Measurements from ENCODE around the gene BMP6. TPM values are rescaled to one million over a fixed set of nuclear protein-coding genes. Genes with fewer than 3 reads are reported as not detected.
A peak's percentile ranks its signal among the peaks of the same experiment; 100 is the strongest.
"Not testable (repeated sequence)": the region's sequence is repeated elsewhere in the genome, so short reads cannot be mapped to it uniquely, and the experiment has no call there.

The BMP6 gene
- polyA plus RNA-seq, 1 donor: 1.5 TPM

GRCh38 chr6:7894262-7895124 lies 168.6 kb downstream of the BMP6 start:
- WGBS (ENCODE audit: insufficient coverage, low lambda C conversion rate): no CpG with 5 or more reads among the region's 13 CpGs
- peaks cover 6% of the 10 kb centered on the region for H3K4me1 ChIP-seq (ENCODE audit: control insufficient read depth, insufficient read depth, low read length)
- H3K27me3 ChIP-seq (ENCODE audit: control insufficient read depth, insufficient read depth, low read length): no peaks in the 10 kb centered on the region
- no peaks in the 10 kb centered on the region for H3K9me3 ChIP-seq (ENCODE audit: control insufficient read depth, low read depth, low read length)
- no peak overlapping the region for H3K4me3 ChIP-seq (ENCODE audit: low read length)
- DNase-seq: no peak
- H3K36me3 ChIP-seq (ENCODE audit: control insufficient read depth, insufficient read depth, low read length): peaks cover 86% of the 10 kb centered on the region
- H3K27ac ChIP-seq (ENCODE audit: low read length): no peak overlapping the region

- no peak for DNase-seq
- H3K4me1 ChIP-seq (ENCODE audit: control insufficient read depth, insufficient read depth, low read length): peaks cover 12% of the 10 kb centered on the region
- H3K9me3 ChIP-seq (ENCODE audit: control insufficient read depth, low read depth, low read length): no peaks in the 10 kb centered on the region
- H3K27me3 ChIP-seq (ENCODE audit: control insufficient read depth, insufficient read depth, low read length): no peaks in the 10 kb centered on the region
- no peak overlapping the region for H3K4me3 ChIP-seq (ENCODE audit: low read length)
- H3K27ac ChIP-seq (ENCODE audit: low read length): no peak overlapping the region
- peaks cover 84% of the 10 kb centered on the region for H3K36me3 ChIP-seq (ENCODE audit: control insufficient read depth, insufficient read depth, low read length)
- no CpG with 5 or more reads among the region's 7 CpGs for WGBS (ENCODE audit: insufficient coverage, low lambda C conversion rate)
Measured at GRCh38 chr6:7895125-7895423, 169.2 kb downstream of the BMP6 start.

GRCh38 chr6:7896465-7896987 lies 170.6 kb downstream of the BMP6 start:
- no peak overlapping the region for H3K27ac ChIP-seq (ENCODE audit: low read length)

GRCh38 chr6:7897461-7898192 lies 171.7 kb downstream of the BMP6 start:
- no peak overlapping the region for H3K27ac ChIP-seq (ENCODE audit: low read length)
- peaks cover 14% of the 10 kb centered on the region for H3K4me1 ChIP-seq (ENCODE audit: control insufficient read depth, insufficient read depth, low read length)
- no peak overlapping the region for H3K4me3 ChIP-seq (ENCODE audit: low read length)
- no peak for DNase-seq
- peaks cover 82% of the 10 kb centered on the region for H3K36me3 ChIP-seq (ENCODE audit: control insufficient read depth, insufficient read depth, low read length)
- H3K27me3 ChIP-seq (ENCODE audit: control insufficient read depth, insufficient read depth, low read length): no peaks in the 10 kb centered on the region
- WGBS (ENCODE audit: insufficient coverage, low lambda C conversion rate): 83% methylated on average over 1 of the region's 9 CpGs
- no peaks in the 10 kb centered on the region for H3K9me3 ChIP-seq (ENCODE audit: control insufficient read depth, low read depth, low read length)

More at GRCh38 chr6:7896465-7896987, 170.6 kb downstream of the BMP6 start:
- Histone ChIP-seq H3K36me3 (ENCODE audit: control insufficient read depth, insufficient read depth, low read length) (peaks cover 82% of the 10 kb centered on the region), H3K27me3 (ENCODE audit: control insufficient read depth, insufficient read depth, low read length) (no peaks in the 10 kb centered on the region), H3K4me3 (ENCODE audit: low read length) (no peak overlapping the region), H3K9me3 (ENCODE audit: control insufficient read depth, low read depth, low read length) (no peaks in the 10 kb centered on the region), H3K4me1 (ENCODE audit: control insufficient read depth, insufficient read depth, low read length) (peaks cover 14% of the 10 kb centered on the region)
- WGBS (ENCODE audit: insufficient coverage, low lambda C conversion rate): no CpG with 5 or more reads among the region's 6 CpGs
- DNase-seq: no peak

- Histone ChIP-seq H3K4me1 (ENCODE audit: control insufficient read depth, insufficient read depth, low read length) (peaks cover 14% of the 10 kb centered on the region), H3K36me3 (ENCODE audit: control insufficient read depth, insufficient read depth, low read length) (peaks cover 82% of the 10 kb centered on the region)
- WGBS (ENCODE audit: insufficient coverage, low lambda C conversion rate): no CpG with 5 or more reads among the region's 8 CpGs
- H3K4me3 ChIP-seq (ENCODE audit: low read length); DNase-seq; H3K27ac ChIP-seq (ENCODE audit: low read length); H3K27me3 ChIP-seq (ENCODE audit: control insufficient read depth, insufficient read depth, low read length); H3K9me3 ChIP-seq (ENCODE audit: control insufficient read depth, low read depth, low read length): not testable (repeated sequence)
Measured at GRCh38 chr6:7898193-7898586, 172.3 kb downstream of the BMP6 start.

- H3K4me3 ChIP-seq (ENCODE audit: low read length): no peak overlapping the region
- peaks cover 14% of the 10 kb centered on the region for H3K4me1 ChIP-seq (ENCODE audit: control insufficient read depth, insufficient read depth, low read length)
- peak in 1 of 2 donors; percentile 66 for DNase-seq
- H3K9me3 ChIP-seq (ENCODE audit: control insufficient read depth, low read depth, low read length): no peaks in the 10 kb centered on the region
- H3K27ac ChIP-seq (ENCODE audit: low read length): no peak overlapping the region
- no peaks in the 10 kb centered on the region for H3K27me3 ChIP-seq (ENCODE audit: control insufficient read depth, insufficient read depth, low read length)
- no CpG with 5 or more reads among the region's 5 CpGs for WGBS (ENCODE audit: insufficient coverage, low lambda C conversion rate)
- H3K36me3 ChIP-seq (ENCODE audit: control insufficient read depth, insufficient read depth, low read length): peaks cover 83% of the 10 kb centered on the region
Measured at GRCh38 chr6:7899101-7899888, 173.4 kb downstream of the BMP6 start.

- H3K9me3 ChIP-seq (ENCODE audit: control insufficient read depth, low read depth, low read length): no peaks in the 10 kb centered on the region
- peaks cover 14% of the 10 kb centered on the region for H3K4me1 ChIP-seq (ENCODE audit: control insufficient read depth, insufficient read depth, low read length)
- no peak overlapping the region for H3K27ac ChIP-seq (ENCODE audit: low read length)
- no peak for DNase-seq
- H3K27me3 ChIP-seq (ENCODE audit: control insufficient read depth, insufficient read depth, low read length): no peaks in the 10 kb centered on the region
- no peak overlapping the region for H3K4me3 ChIP-seq (ENCODE audit: low read length)
- peaks cover 85% of the 10 kb centered on the region for H3K36me3 ChIP-seq (ENCODE audit: control insufficient read depth, insufficient read depth, low read length)
- 20% methylated on average over 1 of the region's 4 CpGs for WGBS (ENCODE audit: insufficient coverage, low lambda C conversion rate)
Measured at GRCh38 chr6:7899889-7900213, 174.0 kb downstream of the BMP6 start.

GRCh38 chr6:7900621-7901020 lies 174.7 kb downstream of the BMP6 start:
- Histone ChIP-seq H3K4me3 (ENCODE audit: low read length) (no peak overlapping the region), H3K36me3 (ENCODE audit: control insufficient read depth, insufficient read depth, low read length) (peaks cover 79% of the 10 kb centered on the region), H3K27ac (ENCODE audit: low read length) (no peak overlapping the region), H3K27me3 (ENCODE audit: control insufficient read depth, insufficient read depth, low read length) (no peaks in the 10 kb centered on the region), H3K4me1 (ENCODE audit: control insufficient read depth, insufficient read depth, low read length) (peaks cover 14% of the 10 kb centered on the region), H3K9me3 (ENCODE audit: control insufficient read depth, low read depth, low read length) (no peaks in the 10 kb centered on the region)
- no peak for DNase-seq
- no CpG with 5 or more reads among the region's 2 CpGs for WGBS (ENCODE audit: insufficient coverage, low lambda C conversion rate)

GRCh38 chr6:7901056-7901455 lies 175.2 kb downstream of the BMP6 start:
- no peaks in the 10 kb centered on the region for H3K27me3 ChIP-seq (ENCODE audit: control insufficient read depth, insufficient read depth, low read length)
- H3K4me3 ChIP-seq (ENCODE audit: low read length): no peak overlapping the region
- H3K36me3 ChIP-seq (ENCODE audit: control insufficient read depth, insufficient read depth, low read length): peaks cover 75% of the 10 kb centered on the region
- 50% methylated on average over 4 of the region's 9 CpGs for WGBS (ENCODE audit: insufficient coverage, low lambda C conversion rate)
- no peak overlapping the region for H3K27ac ChIP-seq (ENCODE audit: low read length)
- no peaks in the 10 kb centered on the region for H3K9me3 ChIP-seq (ENCODE audit: control insufficient read depth, low read depth, low read length)
- peaks cover 14% of the 10 kb centered on the region for H3K4me1 ChIP-seq (ENCODE audit: control insufficient read depth, insufficient read depth, low read length)
- peak in 1 of 2 donors; percentile 11 for DNase-seq

- peak in 1 of 2 donors; percentile 53 for DNase-seq
- Histone ChIP-seq H3K27me3 (ENCODE audit: control insufficient read depth, insufficient read depth, low read length) (no peaks in the 10 kb centered on the region), H3K4me3 (ENCODE audit: low read length) (no peak overlapping the region), H3K36me3 (ENCODE audit: control insufficient read depth, insufficient read depth, low read length) (peaks cover 68% of the 10 kb centered on the region), H3K9me3 (ENCODE audit: control insufficient read depth, low read depth, low read length) (no peaks in the 10 kb centered on the region), H3K4me1 (ENCODE audit: control insufficient read depth, insufficient read depth, low read length) (peaks cover 14% of the 10 kb centered on the region), H3K27ac (ENCODE audit: low read length) (no peak overlapping the region)
- WGBS (ENCODE audit: insufficient coverage, low lambda C conversion rate): no CpG with 5 or more reads among the region's 4 CpGs
Measured at GRCh38 chr6:7901780-7902179, 175.9 kb downstream of the BMP6 start.
